GM10266 (cell line): ENCODE measurements around the gene GATAD2A.

Experiments
- DNase-seq: peaks from one replicate; pipeline ENCODE4 v3.0.0; 2012; ENCODE audit errors: extremely low spot score
- CTCF ChIP-seq: IDR thresholded peaks from 2 replicates; pipeline ENCODE4 v1.5.1; 2012; ENCODE audit warnings: mild to moderate bottlenecking, low read depth; ENCODE audit not compliant: control insufficient read depth, insufficient read depth; ENCODE audit errors: missing control alignments

The GATAD2A gene

GRCh38 chr19:19426216-19426615 lies 20.7 kb downstream of the GATAD2A start:
- no peak for DNase-seq
- TF ChIP-seq CTCF, result no peak

GRCh38 chr19:19426799-19427198 lies 21.3 kb downstream of the GATAD2A start:
- no peak for TF ChIP-seq CTCF
- no peak for DNase-seq

- TF ChIP-seq CTCF, result no peak
- no peak for DNase-seq
Observed at GRCh38 chr19:19427302-19427701, 21.8 kb downstream of the GATAD2A start.

GRCh38 chr19:19427944-19428343 lies 22.5 kb downstream of the GATAD2A start:
- DNase-seq, result no peak
- no peak for TF ChIP-seq CTCF

- no peak for DNase-seq
- no peak for TF ChIP-seq CTCF
Observed at GRCh38 chr19:19428746-19429145, 23.3 kb downstream of the GATAD2A start.

- no peak for TF ChIP-seq CTCF
- no peak for DNase-seq
Observed at GRCh38 chr19:19429361-19429760, 23.9 kb downstream of the GATAD2A start.

GRCh38 chr19:19432732-19433131 lies 27.3 kb downstream of the GATAD2A start:
- no peak for DNase-seq
- TF ChIP-seq CTCF, result no peak
